ENCODE data around the gene ABHD10.

ABHD10 gene

GRCh38 chr3:112020674-112021085 lies 41.9 kb downstream of the ABHD10 start:
- TF ChIP-seq CTCF (IDR thresholded peaks at IDR 0.05): no peak

- TF ChIP-seq CTCF (IDR thresholded peaks at IDR 0.05): no peak
These were observed 48.3 kb downstream of the ABHD10 start for GRCh38 chr3:112027142-112027541.

DNA sequence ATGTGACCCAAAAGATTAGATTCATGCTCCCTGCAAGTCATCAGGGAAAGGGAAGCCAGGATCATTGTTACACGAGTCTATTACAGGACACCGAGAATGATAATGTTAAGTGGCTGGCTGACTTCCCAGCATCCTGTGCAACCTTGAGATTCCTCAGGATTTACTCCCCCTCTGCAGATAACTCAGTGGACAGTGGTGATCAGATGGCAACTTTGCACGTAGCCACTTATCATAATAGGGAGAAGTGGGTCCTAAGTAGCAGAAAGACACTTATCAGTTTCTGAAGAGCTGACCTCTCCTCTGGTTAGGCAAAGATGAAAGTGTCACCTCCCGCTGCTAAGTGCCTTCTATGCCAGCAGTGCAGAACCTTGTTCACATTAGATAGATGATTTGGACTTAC lies 49.0 kb downstream of the ABHD10 start:
- no peak for TF ChIP-seq CTCF (IDR thresholded peaks at IDR 0.05)

- no peak for TF ChIP-seq CTCF (IDR thresholded peaks at IDR 0.05)
These were observed 52.1 kb downstream of the ABHD10 start for GRCh38 chr3:112030901-112031300.

- no peak for TF ChIP-seq CTCF (IDR thresholded peaks at IDR 0.05)
These were observed 53.4 kb downstream of the ABHD10 start for GRCh38 chr3:112032098-112032731.

DNA sequence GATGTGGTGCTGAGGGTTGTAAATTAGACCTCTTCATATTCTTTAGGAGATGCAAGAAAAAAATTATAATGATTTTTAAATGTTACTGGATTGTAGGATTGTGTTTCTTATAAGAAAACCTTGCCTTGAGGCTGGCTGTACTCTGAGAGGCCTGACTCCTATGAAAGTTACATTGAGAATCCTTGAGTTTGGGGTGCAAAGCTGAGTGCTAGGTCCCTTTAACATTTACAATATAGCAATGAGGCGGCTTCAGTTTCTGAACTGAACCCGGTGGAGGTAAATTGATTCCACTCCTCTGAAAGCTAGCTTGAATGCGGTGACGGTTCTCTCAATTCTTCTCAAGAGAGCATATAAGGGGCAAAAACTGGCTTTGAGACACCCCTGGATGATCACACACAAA lies 55.6 kb downstream of the ABHD10 start, which contains the start of gene TMPRSS7:
TMPRSS7 (plus strand) TSS at position 301 of the 400 bp plus-strand sequence. CDS start 110 bp downstream, outside the sequence.
- TF ChIP-seq CTCF (IDR thresholded peaks at IDR 0.05): no peak

GRCh38 chr3:112035241-112035640 lies 56.4 kb downstream of the ABHD10 start:
- no peak for TF ChIP-seq CTCF (IDR thresholded peaks at IDR 0.05)

DNA sequence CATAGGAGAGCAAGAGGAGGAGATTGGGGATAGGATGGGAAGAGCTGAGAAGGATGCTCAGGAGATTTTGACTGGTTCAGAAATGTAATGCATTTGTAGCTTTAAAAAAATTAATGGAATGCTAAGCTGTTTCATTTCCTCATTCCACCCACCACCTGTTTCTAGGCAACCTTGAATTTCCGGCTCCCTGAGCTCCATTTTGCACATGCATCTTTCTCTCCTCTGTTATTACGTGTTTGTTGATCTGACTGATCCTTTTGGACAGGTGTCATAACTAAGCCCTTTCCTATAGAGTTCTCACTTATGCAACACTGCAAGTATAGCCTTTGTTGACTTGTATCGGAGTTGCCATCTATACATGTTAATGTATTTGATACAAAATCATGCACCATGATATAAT lies 60.0 kb downstream of the ABHD10 start:
- no peak for TF ChIP-seq CTCF (IDR thresholded peaks at IDR 0.05)

All from LNCAP (cell line).